H1 (cell line): Measurements from ENCODE around the gene MIX23.

Experiments used
- EGR1 ChIP-seq: IDR thresholded peaks from 2 replicates; pipeline ENCODE4 v1.6.1; 2011; ENCODE audit warnings: low read depth, low read length, borderline replicate concordance
- TAF1 ChIP-seq: IDR thresholded peaks from 2 replicates; pipeline ENCODE4 v1.6.1; 2011; ENCODE audit warnings: mild to moderate bottlenecking, low read depth, low read length
- TCF12 ChIP-seq: IDR thresholded peaks from 2 replicates; pipeline ENCODE4 v1.6.1; 2011; ENCODE audit warnings: low read depth, mild to moderate bottlenecking, low read length

DNA sequence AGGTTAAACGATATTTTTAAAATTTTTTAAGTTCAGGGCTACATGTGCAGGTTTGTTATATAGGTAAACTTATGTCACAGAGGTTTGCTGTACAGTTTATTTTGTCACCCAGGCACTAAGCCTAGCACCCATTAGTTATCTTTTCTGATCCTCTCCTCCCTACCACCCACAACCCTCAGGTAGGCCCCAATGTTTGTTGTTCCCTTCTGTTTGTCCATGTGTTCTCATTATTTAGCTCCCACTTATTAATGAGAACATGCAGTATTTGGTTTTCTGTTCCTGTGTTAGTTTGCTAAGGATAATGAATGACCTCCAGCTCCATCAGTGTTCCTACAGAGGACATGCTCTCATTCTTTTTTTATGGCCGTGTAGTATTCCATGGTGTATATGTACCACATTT lies 15.9 kb upstream of the MIX23 start:
- TF ChIP-seq TCF12: no peak
- TF ChIP-seq EGR1: no peak
- TF ChIP-seq TAF1: no peak
